GM19395 (cell line): ENCODE results near the gene SLC5A7.

Experiments used
- ATAC-seq: cut with Tn5 transposase; IDR thresholded peaks from one replicate; pipeline ENCODE4 v1.9.1; 2021; ENCODE audit warnings: mild to moderate bottlenecking, moderate library complexity; ENCODE audit not compliant: unreplicated experiment

The SLC5A7 gene

DNA sequence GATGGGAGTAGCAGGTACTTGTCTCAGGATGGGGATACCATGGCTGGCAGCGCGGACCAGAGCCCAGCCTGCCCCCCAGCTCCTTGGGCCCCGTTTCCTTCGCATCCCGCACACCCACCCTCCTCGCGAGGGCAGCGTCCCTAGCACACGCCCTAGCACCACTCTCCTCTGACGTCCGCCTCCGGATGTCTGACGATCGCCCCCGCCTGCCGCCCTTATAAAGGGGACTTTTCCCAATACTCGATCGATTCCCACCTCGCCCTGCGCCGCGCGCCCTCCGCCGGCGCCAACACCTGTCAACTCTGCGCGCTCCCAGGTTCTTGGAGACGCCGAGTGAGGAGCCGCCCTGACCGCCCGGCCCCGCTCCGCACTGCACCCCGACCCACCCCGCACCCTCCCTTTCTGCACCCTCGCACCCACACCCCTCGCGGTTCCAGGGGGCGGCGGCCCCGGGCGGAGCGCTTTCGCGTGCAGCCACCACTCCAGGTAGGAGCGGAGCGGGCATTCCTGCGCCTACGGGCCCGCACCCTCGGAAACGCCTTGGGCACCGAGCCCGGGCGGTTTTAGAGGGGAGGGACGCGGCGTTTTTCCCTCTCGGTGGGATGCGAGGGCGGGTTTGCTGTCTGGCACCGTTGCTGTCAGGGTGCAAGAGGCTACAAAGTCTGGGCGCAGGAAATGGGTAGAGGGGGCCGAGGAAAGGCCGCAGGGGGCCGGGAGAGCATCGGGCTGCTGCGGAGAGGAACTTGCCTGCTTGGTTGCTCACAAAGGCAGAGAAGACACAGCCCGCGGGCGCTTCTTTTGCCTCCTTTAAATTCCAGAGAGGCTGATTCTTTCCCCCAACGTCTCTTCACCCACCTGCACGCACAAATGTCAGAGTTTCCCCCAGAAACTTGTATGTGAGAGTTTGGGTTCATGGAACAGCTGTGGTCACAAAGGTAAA is at the start of gene SLC5A7:
Gene SLC5A7, plus strand, starts transcription at position 247 of the 940 bp plus-strand sequence. CDS start 1,632 bp downstream, outside the sequence.
- no peak for ATAC-seq

DNA sequence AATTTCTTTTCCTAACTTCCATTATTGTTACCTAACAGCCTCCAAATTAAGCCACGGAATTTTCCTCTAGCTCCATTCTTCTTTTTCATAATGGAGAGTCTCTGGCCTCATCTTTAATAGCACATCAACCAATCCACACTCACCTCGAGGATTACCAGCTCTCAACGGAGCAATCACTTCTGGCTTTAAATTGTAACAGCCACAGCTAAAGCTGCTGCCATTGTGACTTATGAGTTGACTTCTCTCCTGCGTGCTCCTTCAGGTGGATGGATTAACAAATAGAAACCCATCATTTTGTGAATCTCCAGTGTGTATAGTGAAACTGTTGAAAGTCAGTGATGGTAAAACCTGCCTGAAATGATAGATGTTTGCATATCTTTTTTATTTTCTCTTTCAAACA is 24.9 kb upstream of the SLC5A7 start:
- ATAC-seq, result no peak

DNA sequence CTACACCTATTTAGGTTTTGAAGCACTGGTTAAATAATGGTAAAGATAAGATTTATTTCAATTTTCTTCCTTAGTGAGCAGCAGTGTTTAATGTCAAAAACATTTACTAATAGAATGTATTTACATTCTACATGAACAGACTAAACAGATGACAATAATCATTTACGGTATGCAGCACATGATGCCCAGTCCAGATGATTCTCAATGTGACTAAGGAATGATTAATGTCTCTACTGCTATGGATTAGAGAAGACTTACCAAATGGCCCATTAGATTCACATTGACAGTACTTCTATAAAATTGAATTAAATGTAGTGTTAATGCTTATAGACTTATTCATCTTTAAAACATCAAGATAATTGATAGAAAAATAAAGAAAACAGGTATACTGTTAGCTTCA is 22.1 kb upstream of the SLC5A7 start:
- ATAC-seq, result no peak

DNA sequence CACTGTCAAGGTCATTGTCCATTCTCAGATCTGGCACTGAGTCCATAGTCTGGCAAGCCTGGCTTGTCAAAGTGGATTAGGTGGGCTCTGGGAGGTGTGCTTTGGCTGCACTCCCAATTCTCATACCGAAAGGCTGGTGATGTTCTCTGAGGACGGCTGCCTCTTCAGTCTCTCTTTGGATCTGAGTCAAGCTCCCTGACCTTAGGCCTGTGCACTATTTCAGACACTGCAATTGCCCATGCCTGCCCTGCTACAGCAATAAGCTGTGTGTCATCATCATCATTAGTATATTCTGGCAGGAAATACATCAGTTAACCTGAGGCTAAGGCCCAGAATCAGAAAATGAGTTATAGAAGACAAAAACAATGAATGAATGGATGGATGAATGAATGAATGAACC is 1.6 kb upstream of the SLC5A7 start:
- no peak for ATAC-seq

DNA sequence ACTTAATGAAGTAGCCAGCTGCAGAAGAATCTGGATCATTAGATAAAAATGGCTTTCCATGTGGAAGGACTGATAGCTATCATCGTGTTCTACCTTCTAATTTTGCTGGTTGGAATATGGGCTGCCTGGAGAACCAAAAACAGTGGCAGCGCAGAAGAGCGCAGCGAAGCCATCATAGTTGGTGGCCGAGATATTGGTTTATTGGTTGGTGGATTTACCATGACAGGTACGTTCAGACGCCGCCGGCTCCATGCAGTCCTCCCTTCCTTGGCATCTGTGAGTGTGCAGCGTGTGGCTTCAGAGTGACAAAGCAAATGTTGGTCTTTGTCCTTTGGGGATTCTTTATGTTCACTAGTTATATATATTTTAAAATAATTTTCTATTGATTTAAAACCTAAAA is 1.8 kb downstream of the SLC5A7 start:
- ATAC-seq, result no peak

DNA sequence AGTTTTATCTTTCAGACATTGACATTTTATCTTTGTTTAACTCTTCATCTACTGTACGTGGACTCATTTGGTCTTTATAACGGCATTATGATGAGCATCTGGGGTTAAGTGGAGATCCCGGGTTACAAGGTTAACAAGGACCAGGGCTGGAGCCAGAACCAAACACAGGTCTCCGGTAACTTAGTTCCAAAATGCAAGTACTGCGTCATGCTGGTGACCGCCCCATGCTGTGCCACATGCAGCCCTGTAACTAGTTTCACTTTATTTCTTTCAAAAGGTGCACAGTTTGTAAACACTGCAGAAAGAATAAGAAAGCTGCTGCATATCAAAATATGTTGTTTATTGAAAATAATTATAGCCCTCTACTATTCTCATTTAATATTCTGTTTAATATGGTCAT is 3.1 kb downstream of the SLC5A7 start:
- no peak for ATAC-seq

DNA sequence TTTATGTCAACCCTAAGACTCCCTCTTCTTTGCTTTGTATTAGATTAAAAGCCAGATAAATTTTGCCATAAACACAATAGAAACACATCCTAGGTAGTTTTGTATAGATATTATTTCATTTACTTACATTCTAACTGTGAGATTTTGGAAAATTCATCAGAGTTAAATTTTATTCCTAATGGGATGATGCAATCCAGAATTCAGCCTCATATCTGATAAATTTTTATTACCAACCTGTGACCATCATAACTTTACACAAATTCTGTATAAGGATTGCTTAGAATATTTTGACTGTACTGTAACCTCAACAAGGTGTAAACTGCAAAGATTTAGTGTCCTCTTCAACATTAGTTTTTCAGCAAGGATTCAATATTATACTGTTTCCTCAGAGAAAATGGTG is 4.4 kb downstream of the SLC5A7 start:
- no peak for ATAC-seq

DNA sequence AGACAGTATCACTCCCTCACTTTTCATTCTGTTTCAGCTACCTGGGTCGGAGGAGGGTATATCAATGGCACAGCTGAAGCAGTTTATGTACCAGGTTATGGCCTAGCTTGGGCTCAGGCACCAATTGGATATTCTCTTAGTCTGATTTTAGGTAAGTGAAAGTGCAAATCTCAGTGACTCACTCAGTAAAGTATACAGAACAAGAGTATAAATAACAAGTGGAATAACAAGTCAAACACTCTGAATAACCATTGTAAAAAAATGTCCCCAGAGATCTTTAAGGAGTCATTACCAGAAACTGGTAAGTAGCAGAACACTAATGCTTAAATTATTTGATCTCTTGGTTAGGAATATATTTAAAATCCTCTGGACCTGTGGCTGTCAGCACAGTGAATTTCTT is 5.7 kb downstream of the SLC5A7 start:
- no peak for ATAC-seq

DNA sequence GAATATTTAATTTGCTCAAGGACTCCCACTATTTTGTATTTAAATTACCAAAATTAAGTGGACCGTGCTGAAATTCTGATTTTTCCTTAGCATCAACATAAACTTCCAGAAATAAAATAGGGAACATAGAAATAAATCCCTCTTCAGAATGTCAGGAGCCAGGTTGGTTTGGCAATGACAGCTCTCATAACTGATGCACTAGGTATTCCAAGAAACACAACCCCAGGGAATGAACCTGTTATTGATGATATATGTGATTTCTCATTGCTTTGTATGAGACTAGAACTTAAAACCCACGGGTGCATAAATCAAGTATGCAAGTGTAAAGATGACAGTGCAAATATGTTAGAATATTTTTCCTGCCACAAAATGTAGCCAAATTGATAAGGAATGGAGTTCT is 12.8 kb downstream of the SLC5A7 start:
- no peak for ATAC-seq

DNA sequence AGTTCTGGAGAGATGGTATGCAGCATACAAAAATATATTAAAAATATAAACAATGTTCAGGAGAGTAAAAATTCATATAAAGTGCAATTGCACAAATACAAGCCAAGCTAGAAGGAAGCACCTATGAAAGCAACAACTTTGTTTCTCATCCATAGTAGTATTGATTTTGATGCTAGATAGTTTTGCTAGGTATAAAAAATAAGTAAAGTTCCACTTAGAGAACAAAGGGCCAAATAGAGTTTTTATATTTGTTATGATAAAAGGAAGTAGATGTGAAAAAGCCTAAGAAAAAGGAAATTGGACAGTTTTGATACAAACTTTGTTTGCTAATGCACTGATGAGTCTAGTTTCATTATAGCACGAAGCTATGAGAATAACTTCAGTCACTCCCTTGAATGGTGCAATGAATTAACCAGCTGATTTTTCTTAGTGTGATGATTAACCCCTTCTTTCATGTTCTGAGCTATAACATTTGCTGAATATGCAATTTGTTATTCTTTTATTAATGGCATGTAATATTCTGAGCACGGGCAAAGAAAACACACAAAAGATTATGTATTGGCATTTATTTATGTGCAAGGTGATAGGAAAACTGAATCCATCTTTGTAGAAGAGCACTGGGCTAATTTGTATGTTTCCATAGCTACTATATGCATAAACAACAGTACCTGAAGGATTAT is 24.7 kb downstream of the SLC5A7 start:
- no peak for ATAC-seq

DNA sequence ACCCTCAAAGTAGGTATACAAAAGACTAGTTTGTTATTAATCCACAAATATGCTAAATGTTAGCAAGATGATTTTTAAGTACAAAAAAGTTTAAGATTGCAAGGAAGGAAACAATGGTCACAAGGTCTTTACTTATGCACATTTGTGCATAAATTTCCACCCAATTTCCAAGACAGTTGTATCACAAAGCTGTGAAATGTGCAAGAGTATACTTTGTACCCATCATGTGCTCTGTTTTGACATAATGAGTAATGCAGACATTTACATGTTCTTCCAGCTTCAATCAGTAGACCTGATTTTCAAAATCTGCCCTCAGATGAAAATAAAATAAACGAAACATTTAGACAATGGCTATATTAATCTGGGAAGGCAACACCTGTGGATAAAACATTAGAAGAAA is 27.0 kb downstream of the SLC5A7 start:
- ATAC-seq, result no peak

DNA sequence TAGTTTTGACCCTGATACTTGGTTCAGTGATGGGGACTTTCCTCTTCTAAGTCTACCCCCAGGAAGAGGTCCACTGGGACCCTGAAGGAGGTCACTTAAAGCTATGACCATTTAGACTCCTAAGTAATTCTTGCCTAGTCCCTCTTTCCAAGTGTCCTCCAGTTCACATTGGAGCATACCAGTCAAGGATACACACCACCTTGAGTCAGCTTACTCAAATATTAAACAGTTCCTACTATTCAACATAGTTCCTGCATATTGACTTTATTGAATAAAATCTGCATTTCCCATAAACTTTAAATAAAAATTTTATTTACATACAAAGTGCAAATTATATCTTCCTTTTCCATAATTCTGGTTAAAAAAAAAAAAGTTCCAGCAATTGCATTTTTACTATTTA is 36.3 kb downstream of the SLC5A7 start:
- no peak for ATAC-seq

DNA sequence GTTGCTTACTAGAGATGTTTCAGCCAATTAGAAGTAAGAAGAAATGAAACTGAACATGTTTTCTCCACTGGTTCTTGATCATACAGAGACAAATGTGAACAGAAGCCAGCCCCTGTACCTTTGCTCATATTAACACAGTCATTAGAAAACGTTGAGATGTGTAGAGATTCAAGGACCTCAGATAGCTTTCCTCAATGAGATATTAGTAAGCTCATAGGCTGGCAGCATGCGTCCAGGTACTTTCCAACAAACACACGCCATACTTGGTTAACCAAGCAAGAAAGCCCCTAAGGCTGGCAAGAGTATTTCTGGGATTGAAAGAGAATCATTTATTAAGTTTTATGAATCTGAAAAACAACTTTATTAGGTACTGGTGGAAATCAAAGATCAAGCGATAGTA is 37.5 kb downstream of the SLC5A7 start:
- no peak for ATAC-seq

DNA sequence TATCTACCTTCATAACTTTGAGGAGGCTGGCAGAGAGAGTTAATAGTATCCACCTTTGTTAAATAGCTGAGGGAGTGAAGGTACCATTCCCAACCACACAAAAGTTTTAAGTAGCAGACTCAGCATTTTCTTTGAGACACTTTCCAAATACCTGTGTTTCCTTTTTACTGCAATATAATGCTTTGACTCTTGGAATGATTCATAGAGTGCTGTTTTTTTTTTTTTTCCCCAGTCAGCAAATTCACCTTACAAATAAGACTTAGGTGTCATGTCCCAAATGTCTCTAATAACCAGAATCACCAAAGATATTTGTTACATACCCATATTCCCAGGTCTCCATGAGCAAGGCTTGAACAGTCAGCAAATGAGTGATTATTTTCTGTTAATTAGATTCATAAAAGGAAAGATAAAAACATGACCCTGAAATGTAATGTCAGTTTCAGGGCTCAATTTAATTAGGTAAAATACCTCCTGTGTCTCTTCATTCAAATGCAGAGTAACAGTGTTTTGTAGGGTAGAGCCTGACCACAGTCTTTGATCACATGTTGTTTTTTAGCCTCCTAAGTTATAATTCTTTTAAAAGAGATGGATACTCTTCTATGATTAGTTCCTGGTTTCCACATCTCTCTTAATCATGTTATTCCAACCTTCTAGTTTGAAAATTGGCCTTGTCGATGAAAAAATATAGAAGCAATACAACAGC is 39.9 kb downstream of the SLC5A7 start:
- no peak for ATAC-seq

DNA sequence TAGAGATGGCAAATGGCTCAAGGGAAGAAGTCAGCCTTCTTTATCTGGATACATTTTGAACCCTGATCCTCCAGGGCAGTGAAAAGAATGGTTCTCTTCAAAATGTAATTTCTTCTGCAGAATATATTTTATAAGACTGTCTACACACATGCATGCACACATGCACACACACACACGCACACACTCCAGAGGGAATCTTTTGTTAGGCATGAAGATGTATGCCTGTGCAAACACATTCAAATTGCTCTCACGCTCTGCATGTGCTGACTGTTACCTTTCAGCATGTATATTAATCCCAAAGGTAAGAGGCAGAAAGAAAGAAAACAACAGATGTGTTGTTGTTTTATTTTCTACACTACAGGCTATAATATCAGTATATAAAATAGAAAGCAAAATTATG is 43.2 kb downstream of the SLC5A7 start:
- no peak for ATAC-seq

DNA sequence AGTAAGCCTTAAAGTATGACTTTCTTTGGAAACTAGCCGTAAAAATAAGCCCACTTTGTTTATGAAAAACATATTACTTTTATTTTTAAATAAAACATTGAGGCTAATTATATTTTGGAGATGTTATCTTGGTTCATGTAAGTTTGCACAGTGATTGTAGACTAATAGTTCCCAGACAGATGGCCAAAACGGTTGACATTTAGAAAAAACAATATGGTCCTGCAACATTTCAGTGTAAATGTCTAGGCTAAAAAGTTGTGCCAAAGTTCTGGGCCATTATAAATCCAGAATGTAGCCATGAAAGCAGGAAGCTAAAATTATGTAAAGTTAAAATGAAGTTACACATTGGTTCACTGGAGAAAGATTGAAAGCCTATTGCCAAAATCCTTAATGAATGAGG is 43.6 kb downstream of the SLC5A7 start:
- ATAC-seq, result no peak

DNA sequence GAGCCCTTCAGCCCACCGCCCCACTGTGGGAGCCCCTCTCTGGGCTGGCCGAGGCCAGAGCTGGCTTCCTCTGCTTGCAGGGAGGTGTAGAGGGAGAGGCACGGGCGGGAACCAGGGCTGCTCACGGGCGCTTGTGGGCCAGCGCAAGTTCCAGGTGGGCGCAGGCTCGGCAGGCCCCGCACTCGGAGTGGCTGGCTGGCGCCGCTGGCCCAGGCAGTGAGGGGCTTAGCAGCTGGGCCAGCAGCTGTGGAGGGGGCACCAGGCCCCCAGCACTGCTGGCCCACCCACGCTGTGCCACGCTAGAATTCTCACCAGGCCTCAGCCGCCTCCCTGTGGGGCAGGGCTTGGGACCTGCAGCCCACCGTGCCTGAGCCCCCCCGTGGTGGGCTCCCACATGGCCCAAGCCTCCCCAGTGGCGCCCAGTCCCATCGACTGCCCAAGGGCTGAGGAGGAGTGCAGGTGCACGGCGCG is 45.2 kb downstream of the SLC5A7 start:
- ATAC-seq, result no peak

DNA sequence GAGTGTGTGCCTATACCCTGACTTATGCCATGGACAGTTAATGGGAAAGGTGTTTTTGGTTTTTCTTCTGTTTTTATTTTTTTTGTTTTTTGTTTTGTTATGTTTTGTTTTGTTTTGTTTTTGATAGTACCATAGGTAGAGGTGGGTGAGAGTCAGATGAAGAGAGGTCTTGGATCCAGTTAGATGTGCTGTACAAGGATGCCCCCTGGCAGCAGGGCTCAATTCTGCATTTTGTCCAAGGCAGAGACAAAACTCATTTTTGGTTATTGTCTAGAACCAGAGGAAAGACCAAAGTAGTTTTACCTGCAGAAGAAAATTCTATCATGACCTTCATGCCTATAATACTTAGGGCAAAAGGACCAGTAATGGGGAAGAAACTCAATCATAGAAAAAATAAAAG is 48.5 kb downstream of the SLC5A7 start:
- no peak for ATAC-seq

DNA sequence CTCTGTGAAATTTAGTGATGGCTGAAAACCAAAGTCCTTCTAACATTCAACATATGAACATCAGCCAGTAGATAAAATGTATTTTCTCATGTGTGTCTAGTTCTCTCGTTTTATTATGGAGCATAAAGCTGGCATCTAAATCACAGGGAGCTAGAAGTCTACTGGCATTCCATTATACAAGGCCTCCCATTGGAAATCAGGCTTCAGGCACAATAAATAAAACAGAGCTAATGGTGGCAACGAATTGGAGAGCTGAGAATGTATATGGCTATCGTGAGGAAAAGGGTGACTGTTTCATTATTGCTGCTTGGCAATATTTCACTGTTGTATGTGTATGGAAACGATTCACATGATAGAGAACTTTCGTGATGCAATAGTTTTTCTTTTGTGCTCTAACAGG is 62.4 kb downstream of the SLC5A7 start:
- ATAC-seq, result no peak

DNA sequence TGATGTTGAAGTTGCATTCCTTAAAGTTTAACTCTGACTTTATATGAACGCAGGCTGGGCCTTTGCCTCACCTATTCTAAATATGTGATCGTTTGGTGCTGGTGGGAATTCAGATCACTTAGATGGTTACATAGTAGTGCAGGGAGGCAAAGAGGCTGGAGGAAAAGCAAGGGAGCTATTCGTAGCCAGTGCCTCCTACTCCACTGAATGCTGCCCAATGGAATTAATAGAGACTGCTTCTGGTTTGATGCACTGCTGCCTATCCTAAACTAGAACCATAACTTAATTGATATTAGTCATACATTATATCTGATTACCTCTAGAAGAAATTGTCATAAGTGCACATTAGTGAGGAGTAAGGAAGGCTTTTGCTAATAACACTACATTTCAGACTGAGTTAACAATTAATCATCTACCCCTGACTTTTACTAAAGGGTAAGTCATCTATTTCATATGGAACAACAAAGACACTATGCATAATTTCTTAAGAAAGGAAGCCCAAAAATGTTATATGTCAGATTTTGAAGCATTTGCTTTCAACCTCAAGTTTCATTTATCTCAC is 72.3 kb downstream of the SLC5A7 start:
- ATAC-seq, result no peak

DNA sequence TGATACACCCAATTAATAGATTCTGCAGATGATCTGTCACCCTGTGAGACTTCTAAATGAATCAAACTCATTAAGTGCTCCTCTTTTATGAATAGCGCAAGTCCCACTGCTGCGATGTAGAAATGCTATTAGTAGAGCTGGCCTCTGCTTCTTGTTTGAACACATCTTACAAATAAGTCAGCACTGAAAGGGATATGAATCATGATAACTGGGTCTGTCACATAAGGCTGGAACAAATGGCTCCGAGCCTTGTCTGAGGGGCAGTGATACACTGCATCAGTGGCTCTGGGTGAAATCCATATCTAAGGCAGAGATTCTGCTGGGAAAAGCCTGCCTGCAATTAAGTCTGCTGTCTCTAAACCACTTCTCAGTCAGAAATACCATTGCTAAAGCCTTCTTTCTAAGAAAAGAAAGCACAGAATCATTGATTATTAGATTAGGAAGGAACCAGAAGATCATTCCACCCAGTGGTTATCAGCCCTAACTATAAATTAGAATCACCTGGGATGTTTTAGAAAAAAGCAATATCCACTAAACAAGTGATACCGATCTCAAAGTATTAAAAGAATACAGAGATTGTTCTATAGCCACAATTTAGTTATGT is 75.2 kb downstream of the SLC5A7 start:
- ATAC-seq, result no peak
